GM13977 (cell line): ENCODE results near the gene ADARB1.

Experiments
- DNase-seq: peaks from one replicate; pipeline ENCODE4 v3.0.0; 2012; ENCODE audit warnings: low spot score
- CTCF ChIP-seq: IDR thresholded peaks from 2 replicates; pipeline ENCODE4 v1.5.1; 2012; ENCODE audit warnings: mild to moderate bottlenecking, control low read depth; ENCODE audit not compliant: insufficient read depth; ENCODE audit errors: extremely low read depth, missing control alignments
- in situ Hi-C: fragments of 300-500 bp; cut with MboI; formaldehyde crosslinking; loops from one replicate; pipeline ENCODE4 v1.12.0; 2022; ENCODE audit warnings: low sequenced_read_pairs, low pct_unique_long_range_greater_than_20kb, mixed read lengths, inconsistent platforms; ENCODE audit not compliant: unreplicated experiment

ADARB1 gene

GRCh38 chr21:45210461-45210983 is 136.1 kb downstream of the ADARB1 start:
- in situ Hi-C loops, result no loop called here
- DNase-seq, result no peak
- TF ChIP-seq CTCF, result no peak

- TF ChIP-seq CTCF, result no peak
- DNase-seq, result no peak
- in situ Hi-C loops, result no loop called here
These were observed 137.3 kb downstream of the ADARB1 start for GRCh38 chr21:45211661-45212060.

GRCh38 chr21:45213392-45213791 is 139.0 kb downstream of the ADARB1 start:
- in situ Hi-C loops, result no loop called here
- TF ChIP-seq CTCF, result no peak

GRCh38 chr21:45215213-45215612 is 140.8 kb downstream of the ADARB1 start:
- DNase-seq, result no peak
- TF ChIP-seq CTCF, result no peak

More at GRCh38 chr21:45213392-45213791, 139.0 kb downstream of the ADARB1 start:
- DNase-seq, result no peak

GRCh38 chr21:45217010-45217409 is 142.6 kb downstream of the ADARB1 start:
- DNase-seq, result no peak
- in situ Hi-C loops, result no loop called here

More at GRCh38 chr21:45215213-45215612, 140.8 kb downstream of the ADARB1 start:
- in situ Hi-C loops, result no loop called here

GRCh38 chr21:45219517-45219916 is 145.1 kb downstream of the ADARB1 start:
- in situ Hi-C loops, result no loop called here
- no peak for TF ChIP-seq CTCF
- DNase-seq, result no peak

More at GRCh38 chr21:45217010-45217409, 142.6 kb downstream of the ADARB1 start:
- no peak for TF ChIP-seq CTCF
